NCI-H2171 treated with DMSO at 0.1 percent for 48 hours (cell line): ENCODE results near the gene TTLL5.
"Not testable (repeated sequence)": the region's sequence is repeated elsewhere in the genome, so short reads cannot be mapped to it uniquely, and the experiment has no call there.

Experiments used
- DNase-seq: peaks from one replicate; lab custom pipeline; 2025; lab: John Stamatoyannopoulos, UW

TTLL5 gene

DNA sequence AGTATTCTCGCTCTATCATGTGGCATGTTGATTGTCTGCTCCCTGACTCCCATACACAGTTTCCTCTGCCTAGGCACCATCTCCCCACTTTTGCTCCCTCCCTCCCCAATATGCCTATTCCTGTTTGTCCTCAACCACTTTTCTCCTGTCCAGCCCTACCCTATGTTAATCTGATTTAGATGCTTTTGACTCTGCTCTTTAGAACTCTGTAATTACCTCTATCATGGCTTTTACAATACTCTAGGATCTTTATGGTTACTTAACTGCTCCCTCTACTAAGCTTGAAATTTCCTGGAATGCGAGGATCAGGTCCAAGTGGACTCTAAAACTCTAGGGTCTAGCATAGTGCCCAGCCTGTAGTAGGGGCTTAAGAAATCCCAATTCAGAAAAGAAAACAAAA lies 252.1 kb downstream of the TTLL5 start:
- no peak for DNase-seq

DNA sequence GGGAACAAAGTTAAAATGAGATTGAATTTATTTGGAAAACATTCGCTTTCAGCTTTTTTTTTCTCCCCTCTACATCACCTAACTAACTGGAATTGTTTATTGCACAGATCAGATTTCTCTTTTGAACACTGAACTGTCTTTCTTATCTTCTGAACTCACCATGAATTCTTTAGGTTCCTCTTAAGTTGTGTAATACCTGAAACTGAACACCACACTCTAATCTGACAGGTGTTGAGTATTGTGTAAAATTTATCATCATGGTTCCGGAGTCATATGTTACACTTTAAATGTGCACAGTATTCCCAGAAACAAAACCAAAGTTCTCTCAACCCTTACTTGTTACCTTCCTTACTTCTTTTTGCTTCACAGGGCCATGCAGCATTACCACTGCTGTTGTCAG lies 254.0 kb downstream of the TTLL5 start:
- DNase-seq: peak; percentile 66

DNA sequence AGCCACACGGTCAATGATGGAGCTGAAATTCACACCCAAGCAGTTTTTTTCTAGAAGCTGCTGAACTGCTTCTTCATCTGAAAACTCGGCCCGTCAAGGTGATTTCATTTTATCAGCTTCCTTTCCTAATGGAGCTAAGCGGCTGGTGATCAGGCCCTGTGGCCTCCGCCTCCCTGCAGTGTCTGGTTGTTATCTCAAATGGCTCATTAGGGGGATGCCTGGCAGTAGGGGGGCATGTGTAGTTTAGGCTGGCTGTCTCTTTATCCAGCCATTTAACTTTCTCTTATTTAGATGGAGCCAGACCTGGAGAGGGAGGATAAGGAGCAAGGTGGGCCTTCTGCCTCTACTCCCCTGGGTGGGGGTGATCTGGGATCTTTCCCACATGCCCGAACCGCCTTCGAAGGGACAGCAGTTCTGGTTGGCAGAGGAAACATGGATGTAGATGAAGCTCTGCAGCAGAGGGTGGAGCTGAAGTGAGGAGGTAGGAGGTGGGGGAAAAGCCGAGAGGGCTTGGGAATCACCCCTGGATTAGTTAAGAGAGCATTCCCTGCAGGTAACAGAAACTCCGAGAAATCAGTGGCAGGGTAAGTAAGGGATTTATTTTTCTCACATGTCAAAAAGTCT lies 256.4 kb downstream of the TTLL5 start:
- DNase-seq: no peak

DNA sequence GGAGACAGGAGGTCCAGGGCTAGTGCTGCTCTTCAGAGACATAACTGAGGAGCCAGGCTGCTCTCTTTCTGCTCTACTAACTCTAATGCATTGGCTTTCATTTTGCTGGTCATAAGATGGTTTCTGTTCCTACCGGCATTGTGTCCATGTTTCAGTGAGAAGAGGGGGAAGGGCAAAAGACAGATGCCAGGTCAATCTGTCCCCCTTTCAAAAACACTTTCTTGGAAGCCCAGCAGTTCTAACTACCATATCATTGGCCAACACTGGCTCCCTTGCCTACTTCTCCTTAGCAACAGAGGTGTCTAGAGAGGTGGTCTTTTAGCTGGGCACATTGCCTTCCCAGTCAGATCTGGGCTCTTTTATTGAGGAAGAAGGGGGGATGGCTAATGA lies 256.9 kb downstream of the TTLL5 start:
- no peak for DNase-seq

DNA sequence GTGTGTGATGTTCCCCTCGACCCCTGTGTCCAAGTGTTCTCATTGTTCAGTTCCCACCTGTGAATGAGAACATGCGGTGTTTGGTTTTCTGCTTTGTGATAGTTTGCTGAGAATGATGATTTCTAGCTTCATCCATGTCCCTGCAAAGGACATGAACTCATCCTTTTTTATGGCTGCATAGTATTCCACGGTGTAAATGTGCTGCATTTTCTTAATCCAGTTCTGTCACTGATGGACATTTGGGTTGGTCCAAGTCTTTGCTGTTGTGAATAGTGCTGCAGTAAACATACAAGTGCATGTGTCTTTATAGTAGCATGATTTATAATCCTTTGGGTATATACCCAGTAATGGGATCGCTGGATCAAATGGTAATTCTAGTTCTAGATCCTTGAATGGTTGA lies 259.4 kb downstream of the TTLL5 start:
- DNase-seq: not testable (repeated sequence)

GRCh38 chr14:75925141-75925840 lies 264.2 kb downstream of the TTLL5 start:
- DNase-seq: not testable (repeated sequence)

DNA sequence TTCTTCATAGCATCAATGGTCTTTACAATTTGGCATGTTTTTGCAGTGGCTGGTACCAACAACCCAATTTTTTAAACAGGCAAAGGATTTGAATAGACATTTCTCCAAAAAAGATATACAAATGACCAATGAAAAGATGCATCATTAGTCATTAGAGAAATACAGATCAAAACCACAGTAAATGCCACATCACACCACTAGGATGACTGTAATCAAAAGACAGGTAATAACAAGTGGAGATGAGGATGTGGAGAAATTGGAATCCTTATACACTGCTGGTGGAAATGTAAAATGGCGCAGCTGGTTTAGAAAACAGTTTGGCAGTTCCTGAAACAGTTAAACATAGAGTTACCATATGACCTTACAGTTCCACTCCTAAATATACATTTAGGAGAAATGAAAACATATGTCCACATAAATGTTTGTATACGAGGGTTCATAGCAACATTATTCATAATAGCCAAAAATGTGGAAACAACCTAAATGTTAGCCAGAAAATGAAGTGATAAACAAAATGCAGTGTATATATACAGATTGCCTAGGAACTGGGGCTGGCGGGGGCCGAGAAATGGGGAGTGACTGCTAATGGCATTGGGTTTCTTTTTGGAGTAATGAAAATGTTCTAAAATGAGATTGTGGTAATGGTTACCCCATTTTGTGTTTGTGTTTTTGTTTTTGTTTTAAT lies 265.5 kb downstream of the TTLL5 start:
- peak; percentile 24 for DNase-seq

DNA sequence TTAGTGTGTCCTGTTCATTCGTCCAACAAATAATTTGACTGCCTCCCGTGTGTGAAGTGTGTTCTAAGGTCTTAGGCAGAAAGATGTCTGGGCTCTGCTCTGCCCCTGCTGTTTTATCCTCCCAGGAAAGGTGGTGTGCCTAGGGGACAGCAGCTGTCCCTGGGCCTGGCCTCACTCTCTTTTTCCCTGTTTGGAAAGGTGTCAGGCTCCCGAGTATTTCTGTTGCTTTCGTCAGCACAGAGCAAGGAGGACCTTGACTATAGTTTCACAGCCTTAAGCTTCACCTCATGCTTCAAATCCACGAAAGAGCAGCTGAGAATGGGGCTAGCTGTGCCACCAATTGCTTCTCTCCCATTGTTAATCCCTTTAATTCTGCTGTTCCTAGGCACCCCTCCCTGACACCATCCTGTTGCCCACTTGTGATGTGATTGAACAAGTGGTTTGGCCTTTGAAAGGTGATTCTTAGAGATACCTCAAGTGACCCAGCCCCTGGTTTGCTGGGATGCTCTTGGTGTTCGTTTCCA lies 266.6 kb downstream of the TTLL5 start:
- peak; percentile 40 for DNase-seq

- peak; percentile 85 for DNase-seq
Measured at GRCh38 chr14:75928690-75929181, 267.7 kb downstream of the TTLL5 start.

DNA sequence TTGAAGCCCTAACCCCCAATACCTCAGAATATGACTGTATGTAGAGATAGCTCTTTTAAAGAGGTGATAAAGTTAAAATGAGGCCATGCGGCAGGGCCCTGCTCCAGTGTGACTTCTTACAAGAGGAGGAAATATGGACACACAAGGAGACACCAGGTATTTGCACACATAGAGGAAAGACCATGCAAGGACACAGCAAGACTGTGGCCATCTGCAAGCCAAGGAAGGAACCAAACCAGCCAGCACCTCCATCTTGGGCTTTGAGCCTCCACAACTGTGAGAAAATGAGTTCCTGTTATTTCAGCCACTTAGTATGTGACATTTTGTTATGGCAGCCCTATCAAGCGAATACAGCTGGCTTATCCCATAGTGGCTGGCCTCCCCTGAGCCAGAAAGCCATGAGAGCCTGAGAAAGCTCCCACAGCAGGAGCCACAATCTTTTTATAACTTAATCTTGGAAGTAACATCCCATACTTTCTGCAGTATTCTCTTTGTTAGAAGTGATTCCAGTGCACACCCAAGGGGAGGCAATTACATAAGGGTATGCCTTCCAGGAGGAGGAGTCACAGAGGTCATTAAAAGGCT lies 272.8 kb downstream of the TTLL5 start:
- DNase-seq: no peak

GRCh38 chr14:75934998-75935628 lies 274.1 kb downstream of the TTLL5 start:
- DNase-seq: peak; percentile 35

GRCh38 chr14:75939200-75939599 lies 278.2 kb downstream of the TTLL5 start:
- DNase-seq: no peak

DNA sequence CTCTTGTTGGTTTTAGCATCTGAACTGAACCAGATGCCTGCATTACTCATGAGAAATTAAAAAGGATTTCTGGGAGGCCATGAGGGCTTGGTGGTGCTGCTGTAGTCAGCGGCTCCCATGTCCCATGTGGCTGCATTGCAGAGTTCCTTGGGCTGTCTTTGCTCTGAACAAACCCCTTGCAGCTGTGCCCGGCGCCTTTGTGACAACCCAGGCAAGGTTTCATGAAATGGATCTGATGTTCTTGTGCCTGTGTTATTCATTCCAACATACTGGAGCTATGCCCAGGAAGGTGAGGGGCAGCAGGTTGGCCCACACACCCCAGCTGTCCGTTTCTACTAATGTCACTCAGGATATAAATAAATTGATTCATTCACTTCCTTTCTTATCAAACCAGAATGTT lies 280.0 kb downstream of the TTLL5 start:
- peak; percentile 74 for DNase-seq

GRCh38 chr14:75944607-75945241 lies 283.7 kb downstream of the TTLL5 start:
- no peak for DNase-seq

DNA sequence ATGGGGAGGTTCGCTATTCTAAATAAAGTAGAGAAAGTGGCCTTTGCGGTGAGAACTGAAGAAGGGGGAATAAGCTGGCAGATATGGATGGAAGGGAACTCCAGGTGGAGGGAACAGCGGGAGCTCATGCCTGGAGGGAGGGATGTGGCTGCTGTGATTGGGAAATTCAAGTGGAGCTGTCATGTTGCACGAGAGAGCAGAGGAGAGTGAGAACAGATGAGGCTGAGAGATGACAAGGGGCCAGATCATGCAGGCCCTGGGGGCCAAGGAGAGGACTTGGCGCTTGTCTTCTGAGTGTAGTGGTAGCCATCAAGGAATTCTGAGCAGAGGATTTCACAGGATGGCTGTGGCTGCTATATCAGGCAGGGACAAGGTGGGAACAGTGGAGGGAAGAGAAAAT lies 285.7 kb downstream of the TTLL5 start:
- DNase-seq: peak; percentile 23

GRCh38 chr14:75952489-75952888 lies 291.4 kb downstream of the TTLL5 start:
- DNase-seq: no peak

GRCh38 chr14:75959031-75959430 lies 298.0 kb downstream of the TTLL5 start:
- no peak for DNase-seq

DNA sequence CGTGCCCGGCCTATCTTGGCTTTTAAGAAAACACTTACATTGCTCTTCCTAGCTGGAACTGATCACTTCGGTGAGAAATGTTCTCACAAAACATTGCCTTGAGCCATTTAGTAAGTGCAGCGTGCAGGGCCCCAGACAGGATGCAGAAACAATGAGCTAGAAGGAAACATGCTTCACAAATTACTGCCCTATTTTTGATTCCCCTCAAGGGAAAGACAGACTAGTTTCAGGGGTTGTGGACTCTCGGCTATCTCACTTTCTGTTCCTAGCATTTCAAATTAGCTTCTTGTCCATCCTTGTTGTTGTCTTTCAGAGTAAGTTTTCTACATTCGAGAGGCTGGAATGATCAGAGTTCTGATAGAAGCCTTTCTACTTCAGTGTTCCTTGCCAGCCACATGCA lies 299.2 kb downstream of the TTLL5 start:
- no peak for DNase-seq

- DNase-seq: peak; percentile 98
Measured at GRCh38 chr14:75961662-75962061, 300.6 kb downstream of the TTLL5 start.

- DNase-seq: no peak
Measured at GRCh38 chr14:75967866-75968265, 306.8 kb downstream of the TTLL5 start.

DNA sequence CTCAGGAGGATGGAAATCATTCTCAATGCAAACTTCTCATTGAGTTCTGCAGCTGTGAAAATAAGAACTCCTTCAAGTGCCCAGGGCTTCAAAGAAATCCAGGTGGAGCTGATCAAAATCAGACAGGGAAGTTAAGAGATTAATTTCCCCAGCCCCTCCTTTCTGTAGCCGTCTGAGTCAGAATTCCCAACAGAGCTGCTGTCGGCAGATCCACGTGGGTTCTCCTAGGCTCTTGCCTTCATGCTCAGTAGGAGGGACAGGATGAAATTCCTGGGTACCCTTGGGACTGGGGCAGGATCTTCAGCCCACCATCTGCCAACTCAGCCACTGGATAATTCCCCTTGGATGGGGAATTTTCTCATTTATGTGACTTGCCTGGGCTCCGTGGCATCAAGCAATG lies 307.4 kb downstream of the TTLL5 start:
- DNase-seq: peak; percentile 96

- DNase-seq: peak; percentile 83
Measured at GRCh38 chr14:75969126-75969525, 308.1 kb downstream of the TTLL5 start.
